ENCODE data around the gene CCDC38. TPM values are rescaled to one million over a fixed set of nuclear protein-coding genes. Genes with fewer than 3 reads are reported as not detected.

CCDC38 gene
- total RNA-seq, 4 donors from 2014 or later, result not detected

- WGBS, 2 donors (ENCODE audit: low coverage in 1 of 2), result 73 to 74% methylated on average over 3 to 4 of the region's 4 CpGs
- no peaks in the 10 kb centered on the region for H3K4me1 ChIP-seq
- TF ChIP-seq CTCF (IDR thresholded peaks at IDR 0.05) (no peak), POLR2A (IDR thresholded peaks at IDR 0.05) (no peak), POLR2AphosphoS5 (IDR thresholded peaks at IDR 0.05) (no peak), EP300 (IDR thresholded peaks at IDR 0.05) (no peak)
- H3K9me3 ChIP-seq, result no peaks in the 10 kb centered on the region
- no peak overlapping the region for H3K4me3 ChIP-seq
- H3K27me3 ChIP-seq, result no peaks in the 10 kb centered on the region
- ATAC-seq, result no peak
- H3K36me3 ChIP-seq, result no peaks in the 10 kb centered on the region
- H3K27ac ChIP-seq, result no peak overlapping the region
Observed at GRCh38 chr12:95896846-95897245, 45.6 kb downstream of the CCDC38 start.

GRCh38 chr12:95890958-95891357 is 51.5 kb downstream of the CCDC38 start:
- Histone ChIP-seq H3K27ac (no peak overlapping the region), H3K4me3 (no peak overlapping the region), H3K27me3 (no peaks in the 10 kb centered on the region), H3K9me3 (no peaks in the 10 kb centered on the region), H3K4me1 (no peaks in the 10 kb centered on the region), H3K36me3 (no peaks in the 10 kb centered on the region)
- TF ChIP-seq CTCF (IDR thresholded peaks at IDR 0.05), result no peak
- no peak for TF ChIP-seq EP300 (IDR thresholded peaks at IDR 0.05)
- TF ChIP-seq POLR2A (IDR thresholded peaks at IDR 0.05), result no peak
- no peak for TF ChIP-seq POLR2AphosphoS5 (IDR thresholded peaks at IDR 0.05)
- no peak for ATAC-seq
- 69 to 79% methylated on average over 3 of the region's 3 CpGs for WGBS, 2 donors (ENCODE audit: low coverage in 1 of 2)

- Histone ChIP-seq H3K27me3 (no peaks in the 10 kb centered on the region), H3K4me1 (no peaks in the 10 kb centered on the region), H3K36me3 (no peaks in the 10 kb centered on the region), H3K27ac (no peak overlapping the region), H3K9me3 (no peaks in the 10 kb centered on the region), H3K4me3 (no peak overlapping the region)
- TF ChIP-seq CTCF (IDR thresholded peaks at IDR 0.05), result no peak
- TF ChIP-seq POLR2A (IDR thresholded peaks at IDR 0.05), result no peak
- TF ChIP-seq POLR2AphosphoS5 (IDR thresholded peaks at IDR 0.05), result no peak
- no peak for TF ChIP-seq EP300 (IDR thresholded peaks at IDR 0.05)
- 73 to 80% methylated on average over 5 of the region's 5 CpGs for WGBS, 2 donors (ENCODE audit: low coverage in 1 of 2)
- no peak for ATAC-seq
Observed at GRCh38 chr12:95887311-95887710, 55.1 kb downstream of the CCDC38 start.

- ATAC-seq, result no peak
- no peaks in the 10 kb centered on the region for H3K27me3 ChIP-seq
- H3K4me1 ChIP-seq, result no peaks in the 10 kb centered on the region
- no peaks in the 10 kb centered on the region for H3K9me3 ChIP-seq
- TF ChIP-seq POLR2AphosphoS5 (IDR thresholded peaks at IDR 0.05), result no peak
- TF ChIP-seq CTCF (IDR thresholded peaks at IDR 0.05), result no peak
- no peak for TF ChIP-seq EP300 (IDR thresholded peaks at IDR 0.05)
- TF ChIP-seq POLR2A (IDR thresholded peaks at IDR 0.05), result no peak
- WGBS, 2 donors (ENCODE audit: low coverage in 1 of 2), result 0 to 71% methylated on average over 1 to 3 of the region's 3 CpGs
- H3K4me3 ChIP-seq, result no peak overlapping the region
- H3K36me3 ChIP-seq, result no peaks in the 10 kb centered on the region
- H3K27ac ChIP-seq, result no peak overlapping the region
Observed at GRCh38 chr12:95884998-95885397, 57.4 kb downstream of the CCDC38 start.

GRCh38 chr12:95882873-95883272 is 59.5 kb downstream of the CCDC38 start:
- no peak for TF ChIP-seq POLR2A (IDR thresholded peaks at IDR 0.05)
- no peak for TF ChIP-seq EP300 (IDR thresholded peaks at IDR 0.05)
- no peaks in the 10 kb centered on the region for H3K36me3 ChIP-seq
- H3K27ac ChIP-seq, result no peak overlapping the region
- H3K27me3 ChIP-seq, result no peaks in the 10 kb centered on the region
- no peak overlapping the region for H3K4me3 ChIP-seq
- H3K4me1 ChIP-seq, result no peaks in the 10 kb centered on the region
- ATAC-seq, result no peak
- WGBS, 2 donors (ENCODE audit: low coverage in 1 of 2), result 87 to 90% methylated on average over 2 to 4 of the region's 4 CpGs
- H3K9me3 ChIP-seq, result no peaks in the 10 kb centered on the region
